ENCODE measurements around the gene ECD. TPM values are rescaled to one million over a fixed set of nuclear protein-coding genes. Genes with fewer than 3 reads are reported as not detected.

Gene ECD
- polyA plus RNA-seq, 2 of the 4 experiments (the other 2 are of a cell fraction) = 26.5 to 53.6 TPM

DNA sequence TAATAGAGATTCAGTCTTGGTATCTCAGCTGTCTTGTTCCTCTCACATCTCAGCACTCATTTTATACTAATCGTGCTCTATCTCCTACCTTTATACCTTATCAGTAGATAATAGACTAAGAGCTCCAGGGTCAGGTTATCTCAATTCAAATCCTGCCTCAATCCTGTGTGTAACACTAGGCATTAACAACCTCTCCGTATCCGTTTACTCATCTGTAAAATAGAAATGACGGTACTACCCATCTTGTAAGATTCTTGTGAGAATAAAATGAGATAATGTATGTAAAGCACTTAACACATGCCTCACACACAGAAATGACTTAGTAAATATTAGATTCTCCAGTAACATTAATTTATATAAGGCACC lies 70.5 kb downstream of the ECD start:
- ATAC-seq (peak in 1 of 2 experiments; percentile 6; a peak in 1 of 6 replicates), FAIRE-seq (no peak), DNase-seq (ENCODE audit: low read depth in 1 of 2, low spot score in 1 of 2) (no peak)
- POLR2A ChIA-PET = interaction anchor here (0.6 to 3.4 kb wide), 5 partner anchors 14 to 743 kb away, joined by 3 to 55 read pairs (median 4); partner anchors contain the start of genes DNAJB12 and NUDT13
- TF ChIP-seq, protein P1, sequence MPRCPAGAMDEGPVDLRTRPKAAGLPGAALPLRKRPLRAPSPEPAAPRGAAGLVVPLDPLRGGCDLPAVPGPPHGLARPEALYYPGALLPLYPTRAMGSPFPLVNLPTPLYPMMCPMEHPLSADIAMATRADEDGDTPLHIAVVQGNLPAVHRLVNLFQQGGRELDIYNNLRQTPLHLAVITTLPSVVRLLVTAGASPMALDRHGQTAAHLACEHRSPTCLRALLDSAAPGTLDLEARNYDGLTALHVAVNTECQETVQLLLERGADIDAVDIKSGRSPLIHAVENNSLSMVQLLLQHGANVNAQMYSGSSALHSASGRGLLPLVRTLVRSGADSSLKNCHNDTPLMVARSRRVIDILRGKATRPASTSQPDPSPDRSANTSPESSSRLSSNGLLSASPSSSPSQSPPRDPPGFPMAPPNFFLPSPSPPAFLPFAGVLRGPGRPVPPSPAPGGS (IDR thresholded peaks at IDR 0.05) = no peak
- TF ChIP-seq POLR2A (IDR thresholded peaks at IDR 0.05; ENCODE audit: low read length) (no peak), FOSL2 (IDR thresholded peaks at IDR 0.05) (no peak), FOSL2 (CRISPR knock-in tag; IDR thresholded peaks at IDR 0.05) (no peak), EHF (CRISPR knock-in tag; IDR thresholded peaks at IDR 0.05) (no peak), ESRRA (IDR thresholded peaks at IDR 0.05; ENCODE audit: borderline replicate concordance, low read length) (no peak), MYC (IDR thresholded peaks at IDR 0.05; ENCODE audit: borderline replicate concordance, low read length) (no peak), ZSCAN20 (CRISPR knock-in tag; IDR thresholded peaks at IDR 0.05) (no peak)
- TF ChIP-seq, protein P2, sequence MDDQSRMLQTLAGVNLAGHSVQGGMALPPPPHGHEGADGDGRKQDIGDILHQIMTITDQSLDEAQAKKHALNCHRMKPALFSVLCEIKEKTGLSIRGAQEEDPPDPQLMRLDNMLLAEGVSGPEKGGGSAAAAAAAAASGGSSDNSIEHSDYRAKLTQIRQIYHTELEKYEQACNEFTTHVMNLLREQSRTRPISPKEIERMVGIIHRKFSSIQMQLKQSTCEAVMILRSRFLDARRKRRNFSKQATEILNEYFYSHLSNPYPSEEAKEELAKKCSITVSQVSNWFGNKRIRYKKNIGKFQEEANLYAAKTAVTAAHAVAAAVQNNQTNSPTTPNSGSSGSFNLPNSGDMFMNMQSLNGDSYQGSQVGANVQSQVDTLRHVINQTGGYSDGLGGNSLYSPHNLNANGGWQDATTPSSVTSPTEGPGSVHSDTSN (IDR thresholded peaks at IDR 0.05) = no peak
- peak overlapping the region; percentile 90 to 94 for H3K27ac ChIP-seq
- H3K4me3 ChIP-seq = peak overlapping the region; percentile 75
- H3K4me2 ChIP-seq = peak overlapping the region; percentile 72
- no peaks in the 10 kb centered on the region for H3K9me3 ChIP-seq
- CTCF ChIA-PET = interaction anchor here (0.6 to 5.1 kb wide), 13 partner anchors 10 to 78 kb away, joined by 3 to 49 read pairs (median 3); partner anchors contain the start of gene NUDT13
- peaks cover 18% of the 10 kb centered on the region for H3K4me1 ChIP-seq
- 69% methylated on average over 4 of the region's 4 CpGs for WGBS (ENCODE audit: missing lambda C conversion rate)

DNA sequence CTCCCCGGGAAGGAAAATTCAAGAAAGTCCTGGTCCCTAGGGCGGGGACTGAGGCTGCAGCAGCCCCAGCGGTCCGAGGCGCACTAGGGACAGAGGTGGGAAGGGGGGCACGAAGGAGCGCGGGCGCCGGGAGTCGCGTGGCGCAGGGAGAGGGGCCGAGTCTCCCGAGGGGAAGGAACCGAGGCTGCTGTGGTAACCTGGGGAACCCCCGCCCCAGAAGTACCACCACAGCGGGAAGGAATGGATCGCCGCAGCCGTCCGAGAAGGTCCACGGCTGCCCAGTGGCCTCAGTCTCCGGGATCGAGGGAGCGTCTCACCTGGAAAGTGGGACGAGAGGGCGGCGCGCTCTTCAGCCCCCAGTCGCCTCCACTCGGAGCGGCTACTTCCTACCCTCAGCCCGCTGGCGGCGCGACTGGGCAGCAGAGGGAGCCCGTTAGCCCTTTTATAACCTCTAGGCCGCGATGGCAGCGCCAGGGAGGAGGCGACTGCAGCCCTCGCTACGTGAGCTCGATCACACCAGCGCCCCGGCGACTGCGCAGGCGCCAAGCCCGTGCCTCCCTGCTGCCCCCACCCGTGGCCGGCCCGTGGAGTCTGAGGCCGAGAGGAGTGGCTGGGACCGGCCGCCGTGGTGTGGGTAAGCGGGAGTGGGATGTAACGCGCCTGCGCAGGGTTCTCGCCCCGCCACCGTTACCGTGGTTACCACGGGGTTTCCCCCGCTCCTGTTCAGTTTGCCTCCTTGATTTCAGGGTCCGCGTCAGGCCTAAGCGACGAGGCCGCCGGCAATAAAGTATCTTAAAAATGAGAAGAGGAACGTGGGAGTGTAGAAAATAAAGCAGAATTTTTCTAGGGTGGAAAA lies 71.1 kb downstream of the ECD start, which contains the start of gene P4HA1:
Gene P4HA1 (minus strand): TSS at position 418 of the 856 bp plus-strand sequence. CDS start 21,983 bp downstream, outside the sequence.
- WGBS (ENCODE audit: missing lambda C conversion rate) = 2% methylated on average over 50 of the region's 75 CpGs
- ChIA-PET POLR2A (interaction anchor here (0.6 to 3.4 kb wide), 14 partner anchors 14 to 742 kb away, joined by 3 to 55 read pairs (median 4); partner anchors contain the start of genes DNAJB12, ECD, FAM149B1 and NUDT13), CTCF (interaction anchor here (0.6 to 5.1 kb wide), 22 partner anchors 9 to 79 kb away, joined by 3 to 49 read pairs (median 4); partner anchors contain the start of gene NUDT13)
- ATAC-seq (peak; percentile 90 to 96), FAIRE-seq (no peak), DNase-seq (ENCODE audit: low read depth in 1 of 2, low spot score in 1 of 2) (peak; percentile 94 to 98)
- peak within 1 kb of the TSS; percentile 75 for H3K4me3 ChIP-seq
- H3K4me1 ChIP-seq = peaks cover 18% of the 10 kb centered on the region
- peak within 1 kb of the TSS; percentile 72 for H3K4me2 ChIP-seq
- TF ChIP-seq HOXA7 (CRISPR knock-in tag; IDR thresholded peaks at IDR 0.05) = no peak
- TF ChIP-seq EHMT2 (IDR thresholded peaks at IDR 0.05; ENCODE audit: low read depth) = no peak
- peak; percentile 99 for TF ChIP-seq POLR2A (IDR thresholded peaks at IDR 0.05; ENCODE audit: low read length)
- TF ChIP-seq KDM5A (IDR thresholded peaks at IDR 0.05) = 0 out of 2 replicates have a peak, but pooled peaks have one; percentile 21
- peak; percentile 84 for TF ChIP-seq SMC3 (IDR thresholded peaks at IDR 0.05)
- TF ChIP-seq FOSL2 (IDR thresholded peaks at IDR 0.05) = no peak
- peak; percentile 27; the same call in 1 of the 2 replicates for TF ChIP-seq FOSL2 (CRISPR knock-in tag; IDR thresholded peaks at IDR 0.05)
- TF ChIP-seq, protein P1 (IDR thresholded peaks at IDR 0.05) = peak; percentile 79; the same call in 1 of the 3 replicates
- no peak for TF ChIP-seq NPAS2 (CRISPR knock-in tag; IDR thresholded peaks at IDR 0.05; ENCODE audit: borderline replicate concordance)
- TF ChIP-seq PHF8 (IDR thresholded peaks at IDR 0.05; ENCODE audit: borderline replicate concordance, low read depth) = peak; percentile 83
- peak; percentile 67 to 81 for TF ChIP-seq RAD21 (conservative IDR thresholded peaks at IDR 0.05 in 1 of 2, IDR thresholded peaks at IDR 0.05 in 1 of 2)
- TF ChIP-seq, protein P3, sequence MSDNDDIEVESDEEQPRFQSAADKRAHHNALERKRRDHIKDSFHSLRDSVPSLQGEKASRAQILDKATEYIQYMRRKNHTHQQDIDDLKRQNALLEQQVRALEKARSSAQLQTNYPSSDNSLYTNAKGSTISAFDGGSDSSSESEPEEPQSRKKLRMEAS (IDR thresholded peaks at IDR 0.05) = peak; percentile 72
- TF ChIP-seq, protein P4, sequence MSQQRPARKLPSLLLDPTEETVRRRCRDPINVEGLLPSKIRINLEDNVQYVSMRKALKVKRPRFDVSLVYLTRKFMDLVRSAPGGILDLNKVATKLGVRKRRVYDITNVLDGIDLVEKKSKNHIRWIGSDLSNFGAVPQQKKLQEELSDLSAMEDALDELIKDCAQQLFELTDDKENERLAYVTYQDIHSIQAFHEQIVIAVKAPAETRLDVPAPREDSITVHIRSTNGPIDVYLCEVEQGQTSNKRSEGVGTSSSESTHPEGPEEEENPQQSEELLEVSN (IDR thresholded peaks at IDR 0.05; ENCODE audit: borderline replicate concordance, low read depth) = 0 out of 2 replicates have a peak, but pooled peaks have one; percentile 37
- 0 out of 5 replicates have a peak, but pooled peaks of 1 of the 2 experiments have one; percentile 12 for TF ChIP-seq EP300 (IDR thresholded peaks at IDR 0.05)
- peak; percentile 85 for TF ChIP-seq TFCP2L1 (CRISPR knock-in tag; IDR thresholded peaks at IDR 0.05)
- 0 out of 2 replicates have a peak, but pooled peaks have one; percentile 26 for TF ChIP-seq RFX5 (IDR thresholded peaks at IDR 0.05)
- TF ChIP-seq, protein P5, sequence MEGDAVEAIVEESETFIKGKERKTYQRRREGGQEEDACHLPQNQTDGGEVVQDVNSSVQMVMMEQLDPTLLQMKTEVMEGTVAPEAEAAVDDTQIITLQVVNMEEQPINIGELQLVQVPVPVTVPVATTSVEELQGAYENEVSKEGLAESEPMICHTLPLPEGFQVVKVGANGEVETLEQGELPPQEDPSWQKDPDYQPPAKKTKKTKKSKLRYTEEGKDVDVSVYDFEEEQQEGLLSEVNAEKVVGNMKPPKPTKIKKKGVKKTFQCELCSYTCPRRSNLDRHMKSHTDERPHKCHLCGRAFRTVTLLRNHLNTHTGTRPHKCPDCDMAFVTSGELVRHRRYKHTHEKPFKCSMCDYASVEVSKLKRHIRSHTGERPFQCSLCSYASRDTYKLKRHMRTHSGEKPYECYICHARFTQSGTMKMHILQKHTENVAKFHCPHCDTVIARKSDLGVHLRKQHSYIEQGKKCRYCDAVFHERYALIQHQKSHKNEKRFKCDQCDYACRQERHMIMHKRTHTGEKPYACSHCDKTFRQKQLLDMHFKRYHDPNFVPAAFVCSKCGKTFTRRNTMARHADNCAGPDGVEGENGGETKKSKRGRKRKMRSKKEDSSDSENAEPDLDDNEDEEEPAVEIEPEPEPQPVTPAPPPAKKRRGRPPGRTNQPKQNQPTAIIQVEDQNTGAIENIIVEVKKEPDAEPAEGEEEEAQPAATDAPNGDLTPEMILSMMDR (IDR thresholded peaks at IDR 0.05) = peak; percentile 74
- no peak for TF ChIP-seq SREBF2 (IDR thresholded peaks at IDR 0.05)
- TF ChIP-seq, protein P2 (IDR thresholded peaks at IDR 0.05) = peak; percentile 37; the same call in 1 of the 2 replicates
- TF ChIP-seq TP53 (CRISPR knock-in tag; IDR thresholded peaks at IDR 0.05) = no peak
- peak; percentile 60 to 79; a peak in 4 of 5 replicates for TF ChIP-seq JUN (IDR thresholded peaks at IDR 0.05)
- peak within 1 kb of the TSS; percentile 90 to 94 for H3K27ac ChIP-seq
- H3K9me3 ChIP-seq = no peaks in the 10 kb centered on the region
